ENCODE measurements around the gene CSMD2. TPM values are rescaled to one million over a fixed set of nuclear protein-coding genes. Genes with fewer than 3 reads are reported as not detected.

CSMD2 gene
- total and polyA plus RNA-seq, 2 of the 8 experiments (the other 6 are each of a cell fraction or from before 2014, with no cell fraction given): 7.0 to 14.7 TPM

DNA sequence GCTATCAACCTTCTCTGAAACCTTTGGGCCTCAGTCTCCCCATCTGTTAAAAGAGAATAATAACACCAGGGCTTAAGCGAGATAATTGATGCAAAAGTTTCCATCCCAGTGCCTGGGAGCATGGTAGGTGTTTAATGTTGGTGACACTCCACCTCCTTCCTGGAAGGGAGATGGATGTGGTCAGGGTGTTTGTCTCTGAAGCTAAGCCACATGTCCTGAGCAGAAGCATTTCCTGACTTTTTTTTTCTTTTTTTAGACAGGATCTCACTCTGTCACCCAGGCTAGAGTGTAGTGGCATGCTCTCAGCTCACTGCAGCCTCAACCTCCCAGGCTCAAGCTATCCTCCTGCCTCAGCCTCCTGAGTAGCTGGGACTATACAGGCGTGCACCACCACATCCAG, 373.8 kb downstream of the CSMD2 start:
- no peak for FAIRE-seq
- 97% methylated on average over 2 of the region's 2 CpGs; no CpG with 5 or more reads in 1 of the 2 experiments for WGBS, 2 experiments (ENCODE audit: extremely low coverage in 1 of 2, insufficient coverage in 1 of 2, insufficient read length in 1 of 2, insufficient replicate concordance in 2 of 2, low coverage in 1 of 2, low lambda C conversion rate in 2 of 2, missing lambda C conversion rate in 1 of 2)
- no peak overlapping the region for H3K23ac ChIP-seq (ENCODE audit: insufficient read length)
- no peak overlapping the region for H3K4ac ChIP-seq (replicated peaks; ENCODE audit: insufficient read length, low read depth, low read length)
- no peak overlapping the region for H2BK120ac ChIP-seq (replicated peaks; ENCODE audit: low read depth, low read length)
- 0 out of 2 replicates have a peak, but pooled peaks cover 2% of the 10 kb centered on the region for H3K23me2 ChIP-seq (ENCODE audit: low read depth, low read length)
- H4K8ac ChIP-seq (ENCODE audit: extremely low read depth, insufficient read depth, low read length): no peak overlapping the region
- H2AK5ac ChIP-seq (ENCODE audit: low read depth, low read length): no peak overlapping the region
- H4K20me1 ChIP-seq (replicated peaks in 1 of 2; ENCODE audit: control insufficient read depth in 1 of 2, insufficient read depth in 2 of 2, low read length in 2 of 2): no peaks in the 10 kb centered on the region
- no peak overlapping the region for H3K4me3 ChIP-seq (ENCODE audit: extremely low read depth in 1 of 4, insufficient read depth in 2 of 4, low read depth in 3 of 4, low read length in 4 of 4)
- H4K91ac ChIP-seq (replicated peaks; ENCODE audit: insufficient read length, low read length): no peak overlapping the region
- no peak for DNase-seq (ENCODE audit: low read depth in 1 of 2, low spot score in 2 of 2)
- no peaks in the 10 kb centered on the region; the same call in 1 of the 2 replicates for H3K79me1 ChIP-seq (ENCODE audit: low read depth, low read length)
- H2BK20ac ChIP-seq (ENCODE audit: low read length): no peak overlapping the region
- no peak overlapping the region for H2BK5ac ChIP-seq (ENCODE audit: low read depth, low read length)
- no peak overlapping the region for H2AFZ ChIP-seq (ENCODE audit: low read length)
- no peak overlapping the region for H3K14ac ChIP-seq (ENCODE audit: insufficient read length)
- H3K4me1 ChIP-seq (replicated peaks in 1 of 4; ENCODE audit: control insufficient read depth in 3 of 4, insufficient read depth in 4 of 4, low read length in 3 of 4): no peaks in the 10 kb centered on the region
- CTCF ChIA-PET (ENCODE audit: partially characterized antibody): no interaction called here
- H4K5ac ChIP-seq (ENCODE audit: insufficient read length, low read depth, low read length): no peak overlapping the region
- no peaks in the 10 kb centered on the region for H3K27me3 ChIP-seq (replicated peaks in 1 of 4; ENCODE audit: control insufficient read depth in 3 of 4, extremely low read depth in 1 of 4, insufficient read depth in 3 of 4, low read length in 3 of 4)
- no peak overlapping the region for H2BK12ac ChIP-seq (ENCODE audit: low read depth, low read length)
- no peaks in the 10 kb centered on the region for H3K9me3 ChIP-seq (ENCODE audit: insufficient read depth in 2 of 2, low read depth in 1 of 2, low read length in 1 of 2)
- no peak overlapping the region for H3K56ac ChIP-seq (replicated peaks; ENCODE audit: insufficient read length, low read depth, low read length)
- POLR2A ChIA-PET (ENCODE audit: partially characterized antibody): no interaction called here
- H3K36me3 ChIP-seq (ENCODE audit: control insufficient read depth in 2 of 4, insufficient read depth in 4 of 4, low read length in 3 of 4): peaks cover 2 to 6% (median 5%) of the 10 kb centered on the region in 4 experiments; a peak in 5 of 8 replicates
- H3K18ac ChIP-seq (ENCODE audit: extremely low read depth, low read length): no peak overlapping the region
- no peak overlapping the region for H3K27ac ChIP-seq (ENCODE audit: low read depth, low read length)
- H3K9ac ChIP-seq (replicated peaks in 1 of 4; ENCODE audit: extremely low read depth in 1 of 4, low read depth in 3 of 4, low read length in 3 of 4): no peak overlapping the region
- H2BK15ac ChIP-seq (ENCODE audit: low read length): no peak overlapping the region
- H3K4me2 ChIP-seq (ENCODE audit: insufficient read depth in 1 of 2, low read depth in 2 of 2, low read length in 2 of 2): no peak overlapping the region
- H3K79me2 ChIP-seq (ENCODE audit: control insufficient read depth in 1 of 2, insufficient read depth in 2 of 2, low read length in 2 of 2): no peaks in the 10 kb centered on the region
